A673 (cell line): ENCODE results near the gene ZNF823.

Experiments used
- CTCF ChIP-seq: fragments of 300-800, 200-600 bp; sonication (generic); conservative IDR thresholded peaks from 2 replicates; pipeline ENCODE4 v1.5.1; 2017; ENCODE audit warnings: low read depth, mild to moderate bottlenecking, antibody characterized with exemption, low read length, moderate library complexity, mixed read lengths
- EZH2 ChIP-seq: fragments of 200-600 bp; sonication (generic); IDR thresholded peaks from 2 replicates; pipeline ENCODE4 v1.6.1; 2017; ENCODE audit warnings: borderline replicate concordance, low read depth, mild to moderate bottlenecking, mixed read lengths, antibody characterized with exemption, low read length; ENCODE audit not compliant: poor library complexity, severe bottlenecking

- TF ChIP-seq CTCF (no peak), EZH2 (no peak)
Observed at GRCh38 chr19:11722414-11722813, 16.3 kb downstream of the ZNF823 start.
